Measurements from ENCODE around the gene BCL2L13.
"Not testable (repeated sequence)": the region's sequence is repeated elsewhere in the genome, so short reads cannot be mapped to it uniquely, and the experiment has no call there.

Gene BCL2L13

DNA sequence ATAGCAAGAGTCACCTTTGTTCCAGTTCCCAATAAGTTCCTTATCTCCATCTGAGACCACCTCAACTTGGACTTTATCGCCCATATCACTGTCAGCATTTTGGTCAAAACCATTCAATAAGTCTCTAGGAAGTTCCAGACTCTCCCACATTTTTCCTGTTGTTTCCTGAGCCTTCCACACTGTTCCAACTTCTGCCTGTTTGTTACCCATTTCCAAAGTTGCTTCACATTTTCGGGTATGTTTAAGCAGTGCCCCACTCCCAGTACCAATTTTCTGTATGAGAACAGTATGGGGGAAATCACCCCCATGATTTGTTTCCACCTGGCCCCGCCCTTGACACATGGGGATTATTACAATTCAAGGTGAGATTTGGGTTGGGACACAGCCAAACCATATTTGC, 26.7 kb downstream of the BCL2L13 start:
- no peak overlapping the region for H3K4me3 ChIP-seq (replicated peaks; ENCODE audit: insufficient read depth, low read length)
- TF ChIP-seq POLR2AphosphoS5 (IDR thresholded peaks at IDR 0.05; ENCODE audit: low read depth) (no peak), CTCF (IDR thresholded peaks at IDR 0.05; ENCODE audit: insufficient read depth, low read length) (no peak), GABPA (IDR thresholded peaks at IDR 0.05; ENCODE audit: low read depth) (no peak), SPI1 (IDR thresholded peaks at IDR 0.05; ENCODE audit: borderline replicate concordance, low read depth) (no peak)
- TF ChIP-seq, protein P1, sequence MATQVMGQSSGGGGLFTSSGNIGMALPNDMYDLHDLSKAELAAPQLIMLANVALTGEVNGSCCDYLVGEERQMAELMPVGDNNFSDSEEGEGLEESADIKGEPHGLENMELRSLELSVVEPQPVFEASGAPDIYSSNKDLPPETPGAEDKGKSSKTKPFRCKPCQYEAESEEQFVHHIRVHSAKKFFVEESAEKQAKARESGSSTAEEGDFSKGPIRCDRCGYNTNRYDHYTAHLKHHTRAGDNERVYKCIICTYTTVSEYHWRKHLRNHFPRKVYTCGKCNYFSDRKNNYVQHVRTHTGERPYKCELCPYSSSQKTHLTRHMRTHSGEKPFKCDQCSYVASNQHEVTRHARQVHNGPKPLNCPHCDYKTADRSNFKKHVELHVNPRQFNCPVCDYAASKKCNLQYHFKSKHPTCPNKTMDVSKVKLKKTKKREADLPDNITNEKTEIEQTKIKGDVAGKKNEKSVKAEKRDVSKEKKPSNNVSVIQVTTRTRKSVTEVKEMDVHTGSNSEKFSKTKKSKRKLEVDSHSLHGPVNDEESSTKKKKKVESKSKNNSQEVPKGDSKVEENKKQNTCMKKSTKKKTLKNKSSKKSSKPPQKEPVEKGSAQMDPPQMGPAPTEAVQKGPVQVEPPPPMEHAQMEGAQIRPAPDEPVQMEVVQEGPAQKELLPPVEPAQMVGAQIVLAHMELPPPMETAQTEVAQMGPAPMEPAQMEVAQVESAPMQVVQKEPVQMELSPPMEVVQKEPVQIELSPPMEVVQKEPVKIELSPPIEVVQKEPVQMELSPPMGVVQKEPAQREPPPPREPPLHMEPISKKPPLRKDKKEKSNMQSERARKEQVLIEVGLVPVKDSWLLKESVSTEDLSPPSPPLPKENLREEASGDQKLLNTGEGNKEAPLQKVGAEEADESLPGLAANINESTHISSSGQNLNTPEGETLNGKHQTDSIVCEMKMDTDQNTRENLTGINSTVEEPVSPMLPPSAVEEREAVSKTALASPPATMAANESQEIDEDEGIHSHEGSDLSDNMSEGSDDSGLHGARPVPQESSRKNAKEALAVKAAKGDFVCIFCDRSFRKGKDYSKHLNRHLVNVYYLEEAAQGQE (IDR thresholded peaks at IDR 0.05; ENCODE audit: insufficient replicate concordance, low read depth) = no peak
- H3K27ac ChIP-seq (replicated peaks) = peak overlapping the region; percentile 56
- no peaks in the 10 kb centered on the region for H3K27me3 ChIP-seq (ENCODE audit: insufficient read depth, poor library complexity, severe bottlenecking)
- DNase-seq (ENCODE audit: low read depth in 1 of 2, low spot score in 1 of 2) = peak in 1 of 2 experiments; percentile 21

GRCh38 chr22:17665854-17666253, 27.3 kb downstream of the BCL2L13 start:
- H3K4me3 ChIP-seq (replicated peaks; ENCODE audit: insufficient read depth, low read length) = no peak overlapping the region
- H3K27me3 ChIP-seq (ENCODE audit: insufficient read depth, poor library complexity, severe bottlenecking) = no peaks in the 10 kb centered on the region
- H3K27ac ChIP-seq (replicated peaks) = peak overlapping the region; percentile 56
- DNase-seq (ENCODE audit: low read depth in 1 of 2, low spot score in 1 of 2) = peak in 1 of 2 experiments; percentile 58
- TF ChIP-seq GABPA (IDR thresholded peaks at IDR 0.05; ENCODE audit: low read depth) = no peak
- TF ChIP-seq POLR2AphosphoS5 (IDR thresholded peaks at IDR 0.05; ENCODE audit: low read depth) = no peak
- no peak for TF ChIP-seq SPI1 (IDR thresholded peaks at IDR 0.05; ENCODE audit: borderline replicate concordance, low read depth)
- no peak for TF ChIP-seq CTCF (IDR thresholded peaks at IDR 0.05; ENCODE audit: insufficient read depth, low read length)
- TF ChIP-seq, protein P1 (IDR thresholded peaks at IDR 0.05; ENCODE audit: insufficient replicate concordance, low read depth) = no peak

DNA sequence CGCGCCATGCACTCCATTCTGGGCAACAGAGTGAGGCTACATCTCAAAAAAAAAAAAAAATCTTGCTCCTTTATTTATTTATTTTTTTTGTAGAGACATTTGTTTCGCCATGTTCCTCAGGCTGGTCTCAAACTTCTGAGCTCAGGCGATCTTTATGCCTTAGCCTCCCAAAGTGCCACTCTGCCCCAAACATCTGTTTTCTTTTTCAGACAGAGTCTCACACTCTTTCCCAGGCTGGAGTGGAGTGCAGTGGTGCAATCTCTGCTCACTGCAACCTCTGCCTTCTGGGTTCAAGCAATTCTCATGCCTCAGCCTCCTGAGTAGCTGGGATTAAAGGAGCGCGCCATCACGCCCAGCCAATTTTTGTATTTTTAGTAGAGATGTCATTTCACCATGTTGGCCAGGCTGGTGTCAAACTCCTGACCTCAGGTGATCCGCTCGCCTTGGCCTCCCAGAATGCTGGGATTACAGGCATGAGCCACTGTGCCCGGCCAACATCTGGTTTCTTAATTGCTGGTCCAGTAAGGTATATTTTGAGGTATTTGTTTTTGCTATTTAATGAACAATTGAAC, 33.0 kb downstream of the BCL2L13 start:
- not testable (repeated sequence) for H3K4me3 ChIP-seq (replicated peaks; ENCODE audit: insufficient read depth, low read length); DNase-seq (ENCODE audit: low read depth in 1 of 2, low spot score in 1 of 2)
- peak overlapping the region; percentile 78 for H3K27ac ChIP-seq (replicated peaks)

GRCh38 chr22:17672417-17672991, 33.9 kb downstream of the BCL2L13 start:
- TF ChIP-seq, protein P1 (IDR thresholded peaks at IDR 0.05; ENCODE audit: insufficient replicate concordance, low read depth) = no peak
- TF ChIP-seq SPI1 (IDR thresholded peaks at IDR 0.05; ENCODE audit: borderline replicate concordance, low read depth) (no peak), GABPA (IDR thresholded peaks at IDR 0.05; ENCODE audit: low read depth) (no peak), CTCF (IDR thresholded peaks at IDR 0.05; ENCODE audit: insufficient read depth, low read length) (no peak), POLR2AphosphoS5 (IDR thresholded peaks at IDR 0.05; ENCODE audit: low read depth) (no peak)
- Histone ChIP-seq H3K27me3 (ENCODE audit: insufficient read depth, poor library complexity, severe bottlenecking) (no peaks in the 10 kb centered on the region), H3K4me3 (replicated peaks; ENCODE audit: insufficient read depth, low read length) (no peak overlapping the region), H3K27ac (replicated peaks) (peak overlapping the region; percentile 78)
- no peak for DNase-seq (ENCODE audit: low read depth in 1 of 2, low spot score in 1 of 2)

More for the DNA sequence above, 33.0 kb downstream of the BCL2L13 start:
- not testable (repeated sequence) for H3K27me3 ChIP-seq (ENCODE audit: insufficient read depth, poor library complexity, severe bottlenecking)
